Caco-2 (cell line): ENCODE data around the gene C17orf114.

Experiments
- BruUV-seq: library from RNA; stranded (reverse); fragments of 400-500 nt; replicated peaks from 2 replicates; lab custom pipeline; 2021; lab: Mats Ljungman, UMichigan
- CTCF ChIA-PET: fragments of 300-600 bp; sonication (Branson Sonifier 250); formaldehyde crosslinking; loops from one replicate; lab custom pipeline; 2022; ENCODE audit warnings: antibody characterized with exemption; lab: Charles Lee
- POLR2A ChIA-PET: fragments of 300-600 bp; sonication (Branson Sonifier 250); formaldehyde crosslinking; loops from one replicate; lab custom pipeline; 2022; ENCODE audit warnings: antibody characterized with exemption; lab: Charles Lee
- DNase-seq, 2 experiments: peaks; one replicate each; pipeline versions ENCODE4 v3.0.0 to v3.0.0-alpha.2; 2020 to 2022
- H3K27me3 ChIP-seq: replicated peaks from 2 replicates; pipeline ENCODE4 v1.6.0; 2011; ENCODE audit warnings: low read length; ENCODE audit not compliant: control insufficient read depth, insufficient read depth
- H3K36me3 ChIP-seq: 2 replicates; pipeline ENCODE4 v1.5.1; 2011; ENCODE audit warnings: low read length; ENCODE audit not compliant: control insufficient read depth, insufficient read depth
- H3K4me1 ChIP-seq: fragments of 250-450 bp; sonication (Bioruptor Pico); 2 replicates; pipeline ENCODE4 v1.5.1; 2020; ENCODE audit warnings: mild to moderate bottlenecking
- H3K4me3 ChIP-seq: 2 replicates; pipeline ENCODE4 v1.5.1; 2011; ENCODE audit warnings: low read depth, mild to moderate bottlenecking, control low read depth, low read length
- H3K9me3 ChIP-seq: fragments of 250-450 bp; sonication (Bioruptor Pico); 2 replicates; pipeline ENCODE4 v1.5.1; 2020; ENCODE audit warnings: mild to moderate bottlenecking, moderate library complexity
- H3K27ac Mint-ChIP-seq: one replicate; pipeline ENCODE4 v1.8.0; 2022; ENCODE audit warnings: mixed read lengths; ENCODE audit not compliant: unreplicated experiment
- H3K27me3 Mint-ChIP-seq: one replicate; pipeline ENCODE4 v1.8.0; 2022; ENCODE audit warnings: mixed read lengths; ENCODE audit not compliant: insufficient read depth, unreplicated experiment
- H3K36me3 Mint-ChIP-seq: one replicate; pipeline ENCODE4 v1.8.0; 2022; ENCODE audit warnings: mild to moderate bottlenecking, mixed read lengths; ENCODE audit not compliant: insufficient read depth, unreplicated experiment
- H3K4me1 Mint-ChIP-seq: one replicate; pipeline ENCODE4 v1.8.0; 2022; ENCODE audit warnings: low read depth, mixed read lengths; ENCODE audit not compliant: unreplicated experiment
- H3K4me3 Mint-ChIP-seq: one replicate; pipeline ENCODE4 v1.8.0; 2022; ENCODE audit warnings: mild to moderate bottlenecking, moderate library complexity, mixed read lengths; ENCODE audit not compliant: unreplicated experiment
- H3K9me3 Mint-ChIP-seq: one replicate; pipeline ENCODE4 v1.8.0; 2022; ENCODE audit warnings: mixed read lengths; ENCODE audit not compliant: unreplicated experiment
- intact Hi-C: fragments of 100-400 bp; cut with micrococcal nuclease; formaldehyde crosslinking; loops from one replicate; pipeline ENCODE4 v1.10.0; 2022; ENCODE audit not compliant: unreplicated experiment
- TF ChIP-seq, protein P1 (sequence below), 2 experiments: fragments of 200-600 bp in 1 of 2; IDR thresholded peaks; 1 replicate in 1 of 2; 2 replicates in 1 of 2; pipeline versions ENCODE4 v1.5.1 to v1.8.0; 2011 to 2022; ENCODE audit warnings: antibody characterized with exemption in 1 of 2, control low read depth in 1 of 2, inconsistent platforms in 1 of 2, low read depth in 1 of 2, low read length in 1 of 2, mild to moderate bottlenecking in 1 of 2, moderate library complexity in 1 of 2; ENCODE audit not compliant: insufficient read depth in 1 of 2, severe bottlenecking in 1 of 2, unreplicated experiment in 1 of 2

Gene C17orf114

DNA sequence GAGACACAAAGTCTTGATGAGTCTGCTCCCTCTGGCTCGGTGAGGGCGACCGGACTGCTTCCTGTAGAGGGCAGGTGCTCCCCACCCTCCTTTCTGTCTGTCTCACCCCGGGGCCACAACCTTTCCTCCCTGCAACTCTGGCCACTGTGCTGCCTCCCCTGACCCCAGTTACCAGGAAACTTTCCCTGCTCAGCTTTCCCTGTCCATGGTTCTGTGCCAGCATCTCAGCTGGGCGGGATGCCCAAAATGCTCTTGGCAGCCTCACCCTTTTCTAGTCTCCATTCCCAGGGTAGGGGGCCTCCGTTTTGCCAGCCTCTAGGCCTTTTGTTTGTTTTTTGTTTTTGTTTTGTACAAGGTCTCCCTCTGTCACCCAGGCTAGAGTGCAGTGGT is 6.2 kb upstream of the C17orf114 start:
- Histone ChIP-seq H3K4me1 (no peaks in the 10 kb centered on the region), H3K4me3 (no peak overlapping the region), H3K36me3 (no peaks in the 10 kb centered on the region), H3K27me3 (no peaks in the 10 kb centered on the region), H3K9me3 (no peaks in the 10 kb centered on the region)
- no TSS peak for BruUV-seq
- CTCF ChIA-PET: no interaction called here
- Mint-ChIP-seq H3K36me3 (peaks cover 23% of the 10 kb centered on the region), H3K4me3 (peak overlapping the region; percentile 74), H3K4me1 (no peaks in the 10 kb centered on the region), H3K27ac (no peak overlapping the region), H3K27me3 (no peaks in the 10 kb centered on the region), H3K9me3 (no peaks in the 10 kb centered on the region)
- POLR2A ChIA-PET: no interaction called here
- no peak for DNase-seq
- TF ChIP-seq, protein P1, sequence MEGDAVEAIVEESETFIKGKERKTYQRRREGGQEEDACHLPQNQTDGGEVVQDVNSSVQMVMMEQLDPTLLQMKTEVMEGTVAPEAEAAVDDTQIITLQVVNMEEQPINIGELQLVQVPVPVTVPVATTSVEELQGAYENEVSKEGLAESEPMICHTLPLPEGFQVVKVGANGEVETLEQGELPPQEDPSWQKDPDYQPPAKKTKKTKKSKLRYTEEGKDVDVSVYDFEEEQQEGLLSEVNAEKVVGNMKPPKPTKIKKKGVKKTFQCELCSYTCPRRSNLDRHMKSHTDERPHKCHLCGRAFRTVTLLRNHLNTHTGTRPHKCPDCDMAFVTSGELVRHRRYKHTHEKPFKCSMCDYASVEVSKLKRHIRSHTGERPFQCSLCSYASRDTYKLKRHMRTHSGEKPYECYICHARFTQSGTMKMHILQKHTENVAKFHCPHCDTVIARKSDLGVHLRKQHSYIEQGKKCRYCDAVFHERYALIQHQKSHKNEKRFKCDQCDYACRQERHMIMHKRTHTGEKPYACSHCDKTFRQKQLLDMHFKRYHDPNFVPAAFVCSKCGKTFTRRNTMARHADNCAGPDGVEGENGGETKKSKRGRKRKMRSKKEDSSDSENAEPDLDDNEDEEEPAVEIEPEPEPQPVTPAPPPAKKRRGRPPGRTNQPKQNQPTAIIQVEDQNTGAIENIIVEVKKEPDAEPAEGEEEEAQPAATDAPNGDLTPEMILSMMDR (IDR thresholded peaks at IDR 0.05; ENCODE audit: insufficient read depth in 1 of 2, low read depth in 1 of 2, low read length in 1 of 2, severe bottlenecking in 1 of 2, unreplicated experiment in 1 of 2): no peak
- intact Hi-C loops: no loop called here

GRCh38 chr17:4807605-4808377 is 5.7 kb upstream of the C17orf114 start:
- TSS peak; percentile 29 for BruUV-seq
- no peaks in the 10 kb centered on the region for H3K4me1 Mint-ChIP-seq
- peak overlapping the region; percentile 74 for H3K4me3 Mint-ChIP-seq
- Histone ChIP-seq H3K4me1 (no peaks in the 10 kb centered on the region), H3K27me3 (no peaks in the 10 kb centered on the region), H3K9me3 (no peaks in the 10 kb centered on the region), H3K36me3 (no peaks in the 10 kb centered on the region), H3K4me3 (peak overlapping the region; percentile 57)
- DNase-seq: no peak
- H3K36me3 Mint-ChIP-seq: peaks cover 21% of the 10 kb centered on the region
- intact Hi-C loops: no loop called here
- no peak overlapping the region for H3K27ac Mint-ChIP-seq
- POLR2A ChIA-PET: no interaction called here
- no peaks in the 10 kb centered on the region for H3K9me3 Mint-ChIP-seq
- CTCF ChIA-PET: no interaction called here
- H3K27me3 Mint-ChIP-seq: no peaks in the 10 kb centered on the region
- TF ChIP-seq, protein P1 (IDR thresholded peaks at IDR 0.05; ENCODE audit: insufficient read depth in 1 of 2, low read depth in 1 of 2, low read length in 1 of 2, severe bottlenecking in 1 of 2, unreplicated experiment in 1 of 2): no peak

GRCh38 chr17:4806777-4807604 is 4.9 kb upstream of the C17orf114 start, which contains the start of gene PLD2:
PLD2 (plus strand) TSS chr17:4807152; CDS start chr17:4807773, 621 bp downstream.
- Mint-ChIP-seq H3K4me3 (peak within 1 kb of the TSS; percentile 74), H3K36me3 (peaks cover 15% of the 10 kb centered on the region), H3K4me1 (no peaks in the 10 kb centered on the region), H3K27ac (no peak within 1 kb of the TSS), H3K27me3 (no peaks in the 10 kb centered on the region), H3K9me3 (no peaks in the 10 kb centered on the region)
- TF ChIP-seq, protein P1 (IDR thresholded peaks at IDR 0.05; ENCODE audit: insufficient read depth in 1 of 2, low read depth in 1 of 2, low read length in 1 of 2, severe bottlenecking in 1 of 2, unreplicated experiment in 1 of 2): no peak
- no peaks in the 10 kb centered on the region for H3K9me3 ChIP-seq
- no peaks in the 10 kb centered on the region for H3K36me3 ChIP-seq
- H3K4me3 ChIP-seq: peak within 1 kb of the TSS; percentile 57
- BruUV-seq: no TSS peak
- H3K4me1 ChIP-seq: no peaks in the 10 kb centered on the region
- no peaks in the 10 kb centered on the region for H3K27me3 ChIP-seq
- POLR2A ChIA-PET: interaction anchor here (0.5 to 1.0 kb wide), 3 partner anchors 11 to 143 kb away, joined by 4 to 5 read pairs (median 4); partner anchors contain the start of gene PSMB6
- peak; percentile 77 to 89 for DNase-seq
- CTCF ChIA-PET: interaction anchor here (0.5 to 1.6 kb wide), 3 partner anchors 17 to 111 kb away, joined by 3 to 9 read pairs (median 4); partner anchors contain the start of gene ARRB2
- intact Hi-C loops: no loop called here
